Stimulated activated CD4-positive, alpha-beta T cell treated with anti-CD3 and anti-CD28 coated beads, Interleukin-2, amount 100 ng/mL, for 48 hours (primary cell): ENCODE results near the gene SIN3A.
A peak's percentile ranks its signal among the peaks of the same experiment; 100 is the strongest.

Experiments
- DNase-seq, 2 donors: peaks; one replicate each; pipeline ENCODE4 v3.0.0-alpha.2; 2020

SIN3A gene

GRCh38 chr15:75369897-75370581 is 81.5 kb downstream of the SIN3A start:
- DNase-seq, result no peak

GRCh38 chr15:75368689-75369239 is 82.7 kb downstream of the SIN3A start:
- no peak for DNase-seq

GRCh38 chr15:75367913-75368688 is 83.4 kb downstream of the SIN3A start, which contains the start of gene MAN2C1:
MAN2C1 (minus strand) TSS chr15:75368607; CDS start chr15:75368583, 24 bp downstream.
- DNase-seq, result peak; percentile 91 to 92

- DNase-seq, result no peak
Measured at GRCh38 chr15:75367406-75367912, 84.0 kb downstream of the SIN3A start.

- no peak for DNase-seq
Measured at GRCh38 chr15:75367006-75367405, 84.5 kb downstream of the SIN3A start.

- no peak for DNase-seq
Measured at GRCh38 chr15:75366163-75366562, 85.3 kb downstream of the SIN3A start.

GRCh38 chr15:75364881-75365280 is 86.6 kb downstream of the SIN3A start:
- DNase-seq, result no peak

GRCh38 chr15:75363786-75364185 is 87.7 kb downstream of the SIN3A start:
- DNase-seq, result no peak

GRCh38 chr15:75362642-75363249 is 88.7 kb downstream of the SIN3A start:
- DNase-seq, result no peak

GRCh38 chr15:75361989-75362641 is 89.4 kb downstream of the SIN3A start:
- DNase-seq, result no peak

GRCh38 chr15:75361361-75361988 is 90.0 kb downstream of the SIN3A start:
- DNase-seq, result no peak

- no peak for DNase-seq
Measured at GRCh38 chr15:75360856-75361255, 90.6 kb downstream of the SIN3A start.

GRCh38 chr15:75360391-75360790 is 91.1 kb downstream of the SIN3A start:
- DNase-seq, result no peak

- DNase-seq, result no peak
Measured at GRCh38 chr15:75359537-75360250, 91.8 kb downstream of the SIN3A start.

- no peak for DNase-seq
Measured at GRCh38 chr15:75358771-75359536, 92.5 kb downstream of the SIN3A start.

GRCh38 chr15:75357976-75358673 is 93.4 kb downstream of the SIN3A start:
- DNase-seq, result no peak

- DNase-seq, result no peak
Measured at GRCh38 chr15:75356517-75356916, 95.0 kb downstream of the SIN3A start.

- no peak for DNase-seq
Measured at GRCh38 chr15:75356006-75356405, 95.5 kb downstream of the SIN3A start.

- DNase-seq, result no peak
Measured at GRCh38 chr15:75355369-75355768, 96.1 kb downstream of the SIN3A start.

GRCh38 chr15:75354454-75354853 is 97.0 kb downstream of the SIN3A start:
- DNase-seq, result no peak
